Neural cell (in vitro differentiated cells): ENCODE results near the gene STX8.

ENCODE experiments used
- EP300 ChIP-seq: fragments of 450-650 bp; conservative IDR thresholded peaks from 2 replicates; pipeline ENCODE4 v1.6.1; 2014; ENCODE audit warnings: antibody characterized with exemption, mild to moderate bottlenecking, moderate library complexity; ENCODE audit not compliant: poor library complexity, severe bottlenecking
- EZH2 ChIP-seq: fragments of 200-600, 300-800 bp; shearing (Covaris generic), sonication (generic); IDR thresholded peaks from 2 replicates; pipeline ENCODE4 v1.6.1; 2014; ENCODE audit warnings: antibody characterized with exemption, low read length, borderline replicate concordance, mild to moderate bottlenecking; ENCODE audit not compliant: insufficient read depth, poor library complexity, severe bottlenecking
- MXI1 ChIP-seq: fragments of 450-650 bp; conservative IDR thresholded peaks from 2 replicates; pipeline ENCODE4 v1.6.1; 2014; ENCODE audit warnings: antibody characterized with exemption, mild to moderate bottlenecking; ENCODE audit not compliant: poor library complexity, severe bottlenecking
- POLR2AphosphoS5 ChIP-seq: IDR thresholded peaks from 2 replicates; pipeline ENCODE4 v1.6.1; 2012
- RAD21 ChIP-seq: fragments of 450-650 bp; conservative IDR thresholded peaks from 2 replicates; pipeline ENCODE4 v1.6.1; 2014; ENCODE audit warnings: antibody characterized with exemption, mild to moderate bottlenecking, moderate library complexity
- SMC3 ChIP-seq: fragments of 450-650 bp; conservative IDR thresholded peaks from 2 replicates; pipeline ENCODE4 v1.6.1; 2014; ENCODE audit warnings: antibody characterized with exemption, mild to moderate bottlenecking, moderate library complexity; ENCODE audit not compliant: poor library complexity
- TAF1 ChIP-seq: IDR thresholded peaks from 2 replicates; pipeline ENCODE4 v1.6.1; 2012; ENCODE audit warnings: low read depth
- TF ChIP-seq, protein P1 (sequence below): fragments of 450-650 bp; IDR thresholded peaks from 2 replicates; pipeline ENCODE4 v1.5.1; 2014; ENCODE audit warnings: antibody characterized with exemption, mild to moderate bottlenecking, moderate library complexity; ENCODE audit not compliant: poor library complexity, severe bottlenecking
- TF ChIP-seq, protein P2 (sequence below): IDR thresholded peaks from 2 replicates; pipeline ENCODE4 v1.6.1; 2012; ENCODE audit warnings: borderline replicate concordance

DNA sequence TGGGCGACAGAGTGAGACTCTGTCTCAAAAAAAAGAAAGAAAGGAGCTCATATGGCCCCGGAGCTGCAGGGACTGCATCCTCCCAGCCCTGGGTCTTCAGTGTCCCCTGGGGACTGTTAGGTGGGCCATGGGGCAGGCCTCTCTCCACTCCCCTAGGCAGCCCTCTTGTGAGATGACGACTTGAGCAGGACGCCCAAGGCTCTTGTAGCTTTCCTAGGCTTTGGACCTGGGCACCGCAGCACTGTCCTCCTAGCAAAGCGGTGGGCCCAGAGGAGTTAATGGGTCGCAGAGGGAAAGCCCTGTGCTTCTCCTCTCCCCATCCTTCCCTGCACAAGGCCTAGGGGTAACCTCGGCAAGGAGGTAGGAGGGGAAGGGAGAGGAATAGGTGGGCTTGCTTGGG is 352.1 kb downstream of the STX8 start:
- TF ChIP-seq RAD21, result no peak
- TF ChIP-seq, protein P1, sequence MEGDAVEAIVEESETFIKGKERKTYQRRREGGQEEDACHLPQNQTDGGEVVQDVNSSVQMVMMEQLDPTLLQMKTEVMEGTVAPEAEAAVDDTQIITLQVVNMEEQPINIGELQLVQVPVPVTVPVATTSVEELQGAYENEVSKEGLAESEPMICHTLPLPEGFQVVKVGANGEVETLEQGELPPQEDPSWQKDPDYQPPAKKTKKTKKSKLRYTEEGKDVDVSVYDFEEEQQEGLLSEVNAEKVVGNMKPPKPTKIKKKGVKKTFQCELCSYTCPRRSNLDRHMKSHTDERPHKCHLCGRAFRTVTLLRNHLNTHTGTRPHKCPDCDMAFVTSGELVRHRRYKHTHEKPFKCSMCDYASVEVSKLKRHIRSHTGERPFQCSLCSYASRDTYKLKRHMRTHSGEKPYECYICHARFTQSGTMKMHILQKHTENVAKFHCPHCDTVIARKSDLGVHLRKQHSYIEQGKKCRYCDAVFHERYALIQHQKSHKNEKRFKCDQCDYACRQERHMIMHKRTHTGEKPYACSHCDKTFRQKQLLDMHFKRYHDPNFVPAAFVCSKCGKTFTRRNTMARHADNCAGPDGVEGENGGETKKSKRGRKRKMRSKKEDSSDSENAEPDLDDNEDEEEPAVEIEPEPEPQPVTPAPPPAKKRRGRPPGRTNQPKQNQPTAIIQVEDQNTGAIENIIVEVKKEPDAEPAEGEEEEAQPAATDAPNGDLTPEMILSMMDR, result no peak
- no peak for TF ChIP-seq POLR2AphosphoS5
- TF ChIP-seq TAF1, result no peak
- TF ChIP-seq EZH2, result no peak
- no peak for TF ChIP-seq EP300
- TF ChIP-seq MXI1, result no peak
- TF ChIP-seq, protein P2, sequence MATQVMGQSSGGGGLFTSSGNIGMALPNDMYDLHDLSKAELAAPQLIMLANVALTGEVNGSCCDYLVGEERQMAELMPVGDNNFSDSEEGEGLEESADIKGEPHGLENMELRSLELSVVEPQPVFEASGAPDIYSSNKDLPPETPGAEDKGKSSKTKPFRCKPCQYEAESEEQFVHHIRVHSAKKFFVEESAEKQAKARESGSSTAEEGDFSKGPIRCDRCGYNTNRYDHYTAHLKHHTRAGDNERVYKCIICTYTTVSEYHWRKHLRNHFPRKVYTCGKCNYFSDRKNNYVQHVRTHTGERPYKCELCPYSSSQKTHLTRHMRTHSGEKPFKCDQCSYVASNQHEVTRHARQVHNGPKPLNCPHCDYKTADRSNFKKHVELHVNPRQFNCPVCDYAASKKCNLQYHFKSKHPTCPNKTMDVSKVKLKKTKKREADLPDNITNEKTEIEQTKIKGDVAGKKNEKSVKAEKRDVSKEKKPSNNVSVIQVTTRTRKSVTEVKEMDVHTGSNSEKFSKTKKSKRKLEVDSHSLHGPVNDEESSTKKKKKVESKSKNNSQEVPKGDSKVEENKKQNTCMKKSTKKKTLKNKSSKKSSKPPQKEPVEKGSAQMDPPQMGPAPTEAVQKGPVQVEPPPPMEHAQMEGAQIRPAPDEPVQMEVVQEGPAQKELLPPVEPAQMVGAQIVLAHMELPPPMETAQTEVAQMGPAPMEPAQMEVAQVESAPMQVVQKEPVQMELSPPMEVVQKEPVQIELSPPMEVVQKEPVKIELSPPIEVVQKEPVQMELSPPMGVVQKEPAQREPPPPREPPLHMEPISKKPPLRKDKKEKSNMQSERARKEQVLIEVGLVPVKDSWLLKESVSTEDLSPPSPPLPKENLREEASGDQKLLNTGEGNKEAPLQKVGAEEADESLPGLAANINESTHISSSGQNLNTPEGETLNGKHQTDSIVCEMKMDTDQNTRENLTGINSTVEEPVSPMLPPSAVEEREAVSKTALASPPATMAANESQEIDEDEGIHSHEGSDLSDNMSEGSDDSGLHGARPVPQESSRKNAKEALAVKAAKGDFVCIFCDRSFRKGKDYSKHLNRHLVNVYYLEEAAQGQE, result no peak
- no peak for TF ChIP-seq SMC3
